Measurements from ENCODE around the gene CLHC1.
"Not testable (repeated sequence)": the region's sequence is repeated elsewhere in the genome, so short reads cannot be mapped to it uniquely, and the experiment has no call there.

The CLHC1 gene

DNA sequence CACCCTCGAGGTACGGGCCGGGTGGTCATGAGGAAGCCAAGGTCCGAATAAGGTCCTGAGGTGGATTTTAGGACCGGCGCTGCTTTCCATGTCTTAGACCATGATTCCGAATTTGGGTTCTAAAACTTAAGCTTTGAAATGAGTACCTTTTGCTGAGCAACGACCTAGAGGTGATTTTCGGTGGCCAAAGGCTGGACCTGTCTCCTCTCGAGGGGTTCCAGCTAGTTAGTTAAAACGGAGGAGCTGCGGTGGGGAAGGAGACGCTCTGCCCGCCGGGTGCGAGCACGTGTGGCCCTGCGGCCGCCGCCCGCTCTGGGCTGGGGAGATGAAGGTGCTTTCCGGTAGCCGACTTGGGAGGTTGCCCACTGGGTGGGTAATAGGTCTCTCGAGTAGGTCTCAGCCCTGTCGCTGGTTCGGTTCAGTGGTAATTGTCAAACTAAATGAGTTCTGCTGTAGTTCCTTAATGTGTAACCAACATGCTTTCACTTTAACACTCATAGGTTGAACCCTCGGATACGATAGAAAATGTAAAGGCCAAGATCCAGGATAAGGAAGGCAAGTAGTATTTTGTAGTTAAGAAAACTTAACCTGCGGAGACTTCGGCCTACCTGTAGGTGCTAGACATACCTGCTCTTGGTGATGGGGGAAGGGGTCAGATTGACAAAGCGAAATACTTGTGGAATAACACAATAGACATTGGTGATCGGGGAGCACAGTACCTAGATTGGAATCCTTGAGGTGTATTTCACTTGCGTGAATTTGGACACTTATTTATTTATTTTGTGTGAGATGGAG is 967 bp upstream of the CLHC1 start:
- peak in 1 of 2 donors; percentile 22 for DNase-seq (ENCODE audit: low read depth in 2 of 2)

DNA sequence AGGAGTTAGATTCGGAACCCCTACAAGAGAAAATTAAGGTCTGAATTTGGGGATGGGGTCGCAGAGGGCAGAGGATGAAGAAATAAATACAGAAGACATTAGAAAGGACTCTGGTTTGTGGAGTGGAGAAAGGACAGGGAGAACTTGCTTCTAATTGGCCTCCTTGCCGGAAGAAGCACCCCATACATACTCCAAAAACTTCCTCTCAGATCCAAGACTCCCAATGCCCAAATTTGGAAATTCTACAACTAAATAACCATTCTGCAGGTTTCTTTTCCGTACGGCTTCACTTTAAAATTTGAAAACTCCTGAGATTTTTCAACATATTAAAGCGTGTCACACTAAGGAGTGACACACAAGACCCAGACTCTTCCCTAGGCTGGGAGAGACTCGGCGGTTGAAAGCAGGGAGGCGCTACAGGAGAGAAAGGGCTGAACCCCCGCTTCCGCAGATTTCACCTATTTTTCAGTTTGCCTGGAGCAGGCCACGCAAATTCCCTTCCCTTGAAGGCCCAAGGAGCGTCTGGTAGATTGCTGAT is 478 bp downstream of the CLHC1 start:
- DNase-seq (ENCODE audit: low read depth in 2 of 2) = no peak

DNA sequence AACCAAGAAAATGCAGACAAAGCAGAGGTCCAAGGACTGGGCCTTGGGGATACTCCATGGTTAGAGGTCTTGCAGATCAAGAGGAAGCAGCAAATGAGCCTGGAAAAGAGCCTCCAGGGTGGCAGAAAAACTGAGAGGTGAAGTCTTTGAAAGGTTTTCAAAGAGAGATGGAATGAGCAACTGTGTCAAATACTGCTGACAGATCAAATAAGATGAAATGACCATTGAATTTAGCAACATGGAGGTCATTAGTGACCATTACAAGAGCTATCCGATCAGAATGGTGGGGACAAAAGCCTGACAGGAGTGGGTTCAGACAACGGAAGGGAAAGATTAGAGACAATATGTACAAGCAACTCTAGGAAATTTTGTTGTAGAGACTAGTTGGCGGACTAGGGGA is 1.5 kb downstream of the CLHC1 start:
- DNase-seq (ENCODE audit: low read depth in 2 of 2) = no peak

DNA sequence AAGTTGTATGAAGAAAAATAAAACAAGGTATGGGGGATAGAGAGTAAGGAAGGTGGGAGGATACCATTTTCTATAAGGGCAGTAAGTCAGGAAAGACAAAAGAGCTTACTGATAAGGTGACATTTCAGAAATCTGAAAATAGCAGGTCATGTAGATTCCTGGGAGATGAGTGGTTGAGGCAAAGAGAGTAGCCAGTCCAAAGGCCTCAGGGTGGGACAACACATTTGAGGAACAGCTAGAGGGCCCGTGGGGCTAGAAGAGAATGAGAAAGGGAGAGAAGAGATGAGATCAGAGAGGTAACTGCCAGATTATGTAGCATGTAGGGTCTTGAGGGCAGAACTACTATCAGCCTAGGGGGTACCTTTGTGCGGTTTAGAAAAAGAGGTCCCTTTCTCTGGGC is 2.9 kb downstream of the CLHC1 start:
- DNase-seq (ENCODE audit: low read depth in 2 of 2) = no peak

DNA sequence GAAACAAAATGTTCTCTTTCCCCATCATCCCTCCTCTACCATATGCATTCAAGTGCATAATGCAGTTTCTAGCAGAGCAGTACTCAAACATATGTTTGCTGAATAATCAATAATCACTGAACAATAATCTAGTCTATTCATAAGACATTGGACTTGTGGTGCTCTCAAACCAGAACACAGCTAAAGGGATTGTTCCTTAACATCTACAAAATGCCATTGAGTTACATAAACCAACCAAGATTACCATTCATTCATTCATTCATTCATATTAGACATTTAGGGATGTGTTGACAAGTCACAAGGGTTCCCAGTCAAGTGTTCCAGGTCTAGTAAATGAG is 3.9 kb downstream of the CLHC1 start:
- no peak for DNase-seq (ENCODE audit: low read depth in 2 of 2)

DNA sequence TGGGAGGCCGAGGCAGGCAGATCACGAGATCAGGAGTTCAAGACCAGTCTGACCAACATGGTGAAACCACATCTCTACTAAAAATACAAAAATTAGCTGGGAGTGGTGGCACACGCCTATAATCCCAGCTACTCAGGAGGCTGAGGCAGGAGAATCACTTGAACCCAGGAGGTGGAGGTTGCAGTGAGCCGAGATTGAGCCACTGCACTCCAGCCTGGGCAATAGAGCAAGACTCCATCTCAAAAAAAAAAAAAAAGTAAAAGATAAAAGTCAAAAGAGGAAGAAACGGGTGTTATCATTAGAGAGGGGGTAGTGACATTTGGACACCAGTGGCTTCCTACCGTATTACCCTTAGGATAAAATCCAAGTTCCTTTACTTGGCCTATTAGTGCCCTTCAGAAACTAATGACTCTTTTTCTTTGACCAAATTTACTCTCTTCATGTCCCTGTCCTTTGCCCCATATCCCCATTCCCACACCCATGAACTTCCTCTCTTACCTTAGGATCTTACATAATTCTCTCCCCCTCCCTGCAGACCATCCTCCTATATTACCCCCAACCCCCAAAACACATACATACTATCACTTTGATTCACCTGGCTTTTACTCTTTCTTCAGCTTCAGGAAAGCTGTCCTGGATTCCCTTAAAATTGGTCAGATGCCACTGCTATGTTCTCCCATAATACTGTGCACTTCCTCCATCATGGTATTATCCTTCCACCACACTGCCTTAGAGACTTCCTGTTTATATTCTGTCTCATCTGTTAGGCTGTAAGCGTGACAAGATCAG is 4.5 kb downstream of the CLHC1 start:
- DNase-seq (ENCODE audit: low read depth in 2 of 2) = not testable (repeated sequence)

DNA sequence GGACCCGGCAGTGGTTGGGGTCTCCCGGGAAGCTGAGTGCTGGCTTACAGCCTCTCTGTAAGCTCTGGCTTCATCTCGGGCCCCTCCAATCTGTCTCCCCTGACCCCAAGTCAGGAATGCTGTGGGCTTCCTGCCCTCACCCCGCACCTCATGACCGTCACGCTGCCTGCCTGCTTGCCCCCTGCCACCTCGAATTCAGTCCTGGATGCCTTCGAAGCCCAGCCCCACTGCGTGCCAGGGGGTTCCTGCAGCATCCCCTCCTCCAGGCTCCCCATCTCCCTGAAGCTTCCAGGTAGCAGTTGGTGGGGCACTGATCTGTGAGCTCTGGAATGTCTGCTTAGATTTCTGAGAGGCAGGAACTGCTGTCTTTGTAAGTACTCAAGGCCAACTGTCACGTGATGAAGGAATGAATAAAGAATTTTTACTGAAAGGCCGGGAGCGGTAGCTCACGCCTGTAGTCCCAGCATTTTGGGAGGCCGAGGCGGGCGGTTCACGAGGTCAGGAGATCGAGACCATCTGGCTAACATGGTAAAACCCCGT is 6.5 kb downstream of the CLHC1 start:
- DNase-seq (ENCODE audit: low read depth in 2 of 2) = no peak

DNA sequence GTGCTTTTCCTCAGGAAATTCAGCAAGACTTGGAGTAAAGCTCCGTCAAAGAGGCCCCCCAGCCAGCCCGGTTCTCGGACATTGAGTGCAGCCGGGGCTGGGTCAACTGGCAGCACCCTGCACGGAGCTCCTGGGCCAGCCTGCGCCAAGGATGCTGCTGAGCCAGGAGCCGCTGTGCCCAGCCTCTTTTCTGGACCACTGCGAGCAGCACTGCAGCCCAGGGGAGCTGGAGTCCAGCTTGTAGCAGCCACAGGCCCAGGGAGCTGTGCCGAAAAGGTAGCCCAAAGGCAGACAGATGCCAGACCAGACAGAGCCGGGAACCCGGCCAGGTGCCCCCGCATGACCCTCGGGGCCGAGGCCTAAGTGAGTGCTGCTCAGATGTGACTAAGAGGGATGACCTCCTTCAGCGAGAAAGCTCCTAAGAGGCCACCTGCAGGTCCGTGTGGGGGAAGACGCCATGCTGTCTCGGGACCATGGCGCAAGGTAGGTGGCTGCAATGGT is 7.3 kb downstream of the CLHC1 start:
- DNase-seq (ENCODE audit: low read depth in 2 of 2) = no peak

DNA sequence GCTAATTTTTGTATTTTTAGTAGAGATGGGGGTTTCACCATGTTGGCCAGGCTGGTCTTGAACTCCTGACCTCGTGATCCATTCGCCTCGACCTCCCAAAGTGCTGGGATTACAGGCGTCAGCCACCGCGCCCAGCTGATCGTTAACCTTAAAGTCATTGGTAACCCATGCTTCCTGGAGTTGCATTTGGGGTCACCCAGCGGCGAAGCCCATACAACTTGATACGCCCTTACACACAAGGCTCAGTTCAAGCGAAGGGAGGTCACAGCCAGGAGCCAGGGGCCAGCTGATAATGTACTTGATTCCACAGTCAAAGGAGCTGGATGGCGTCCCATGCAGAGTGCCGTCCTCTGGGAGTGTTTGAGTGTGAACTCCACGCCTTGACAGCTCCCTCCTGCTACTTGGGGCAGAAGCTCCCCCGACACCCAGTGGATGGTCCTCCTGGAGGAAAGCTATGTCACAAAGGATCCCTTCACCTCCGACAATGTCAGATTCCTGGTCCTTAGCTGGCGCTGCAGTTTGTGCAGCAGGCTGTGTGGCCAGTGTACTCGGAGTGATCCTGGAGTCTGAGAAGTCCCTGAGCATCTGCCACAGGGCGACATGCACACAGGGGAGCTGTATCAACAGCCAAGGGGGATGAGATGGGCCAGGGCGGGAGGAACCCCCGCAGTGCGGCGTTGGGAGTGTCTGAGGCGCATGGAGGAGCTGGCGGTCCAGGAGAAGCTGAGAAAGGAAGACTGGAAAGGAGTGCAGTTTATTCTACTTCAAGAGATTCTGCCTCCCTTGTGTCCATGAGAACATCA is 7.9 kb downstream of the CLHC1 start:
- DNase-seq (ENCODE audit: low read depth in 2 of 2) = no peak

DNA sequence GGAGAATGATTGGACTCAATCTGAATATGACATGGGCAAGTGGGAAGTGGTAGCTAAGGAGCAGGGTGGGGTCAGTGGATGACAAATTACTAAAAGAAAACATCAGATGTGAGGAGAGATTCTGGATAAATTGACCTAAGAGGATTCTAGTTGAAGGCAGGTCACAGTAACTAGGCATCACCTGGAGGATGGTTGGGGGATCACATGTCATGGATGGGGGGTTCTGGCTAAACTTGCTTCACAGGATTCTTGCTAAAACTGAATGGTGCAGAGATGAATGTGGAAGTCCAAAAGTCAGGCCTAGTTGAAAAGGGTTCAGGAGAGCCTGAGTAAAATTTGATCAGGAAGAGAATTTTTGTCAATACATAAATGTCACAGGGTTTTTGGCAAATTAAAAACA is 18.3 kb downstream of the CLHC1 start:
- DNase-seq (ENCODE audit: low read depth in 2 of 2) = no peak

DNA sequence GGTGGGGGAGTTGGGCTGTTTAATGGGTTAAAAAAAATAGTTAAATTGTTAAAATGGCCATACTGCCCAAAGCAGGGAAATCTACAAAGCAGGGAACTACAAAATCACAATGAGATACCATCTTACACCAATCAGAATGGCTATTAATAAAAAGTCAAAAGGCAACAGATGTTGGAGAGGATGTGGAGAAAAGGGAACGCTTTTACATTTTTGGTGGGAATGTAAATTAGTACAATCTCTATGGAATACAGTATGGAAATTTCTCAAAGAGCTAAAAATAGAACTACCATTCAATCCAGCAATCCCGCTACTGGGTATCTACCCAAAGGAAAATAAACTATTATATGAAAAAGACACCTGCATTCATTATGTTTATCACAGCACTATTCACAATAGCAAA is 27.1 kb downstream of the CLHC1 start:
- DNase-seq (ENCODE audit: low read depth in 2 of 2) = no peak

DNA sequence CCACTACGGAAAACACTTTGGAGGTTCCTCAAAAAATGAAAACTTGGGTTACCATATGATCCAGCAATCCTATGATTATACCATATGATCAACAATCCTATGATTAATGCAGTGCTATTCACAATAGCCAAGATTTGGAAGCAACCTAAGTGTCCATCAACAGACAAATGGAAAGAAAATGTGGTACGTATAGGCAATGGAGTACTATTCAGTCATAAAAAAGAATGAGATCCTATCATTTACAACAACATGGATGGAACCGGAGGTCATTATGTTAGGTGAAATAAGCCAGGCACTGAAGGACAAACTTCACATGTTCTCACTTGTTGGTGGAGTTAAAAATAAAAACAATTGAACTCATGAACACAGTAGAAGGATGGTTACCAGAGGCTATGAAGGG is 27.6 kb downstream of the CLHC1 start:
- no peak for DNase-seq (ENCODE audit: low read depth in 2 of 2)

DNA sequence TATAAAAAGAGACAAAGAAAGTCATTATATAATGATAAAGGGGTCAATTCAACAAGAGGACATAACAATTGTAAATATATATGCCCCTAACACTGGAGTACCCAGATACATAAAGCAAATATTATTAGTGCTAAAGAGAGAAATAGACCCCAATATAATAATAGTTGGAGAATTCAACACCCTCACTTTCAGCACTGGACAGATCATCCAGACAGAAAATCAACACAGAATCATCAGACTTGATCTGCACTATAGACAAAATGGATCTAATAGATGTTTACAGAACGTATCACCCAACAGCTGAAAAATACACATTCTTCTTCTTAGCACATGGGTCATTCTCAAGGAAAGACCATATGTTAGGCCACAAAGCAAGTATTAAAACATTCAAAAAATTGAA is 31.7 kb downstream of the CLHC1 start:
- no peak for DNase-seq (ENCODE audit: low read depth in 2 of 2)

DNA sequence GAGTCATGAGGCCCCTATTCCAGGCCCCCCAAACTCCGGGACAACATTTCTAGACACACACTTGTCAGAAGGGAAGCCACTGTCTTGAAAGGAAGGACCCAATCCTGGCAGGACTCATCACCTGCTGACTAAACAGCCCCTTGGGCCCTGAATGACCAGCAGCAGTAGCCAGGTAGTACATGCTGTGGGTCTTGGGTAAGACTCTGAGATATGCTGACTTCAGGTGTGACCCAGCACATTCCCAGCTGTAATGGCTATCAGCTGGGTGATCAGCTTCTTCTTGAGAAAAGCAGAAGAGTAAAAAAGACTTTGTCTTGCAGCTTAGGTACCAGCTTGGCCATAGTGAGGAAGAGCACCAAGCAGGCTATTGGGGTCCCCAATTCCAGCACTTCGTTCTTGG is 35.6 kb downstream of the CLHC1 start:
- DNase-seq (ENCODE audit: low read depth in 2 of 2) = no peak

DNA sequence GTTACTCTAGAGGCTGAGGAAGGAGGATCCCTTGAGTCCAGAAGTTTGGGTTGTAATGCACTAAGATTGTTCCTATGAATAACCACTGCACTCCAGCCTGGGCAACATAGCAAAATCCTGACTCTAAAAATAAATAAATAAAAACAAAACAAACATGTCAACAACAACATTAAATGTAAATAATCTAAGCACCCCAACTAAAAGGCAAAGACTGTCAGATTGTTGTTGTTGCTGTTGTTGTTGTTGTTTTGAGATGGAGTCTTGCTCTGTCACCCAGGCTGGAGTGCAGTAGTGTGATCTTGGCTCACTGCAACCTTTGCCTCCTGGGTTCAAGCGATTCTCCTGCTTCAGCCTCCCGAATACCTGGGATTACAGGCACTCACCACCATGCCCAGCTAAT is 40.2 kb downstream of the CLHC1 start:
- not testable (repeated sequence) for DNase-seq (ENCODE audit: low read depth in 2 of 2)

DNA sequence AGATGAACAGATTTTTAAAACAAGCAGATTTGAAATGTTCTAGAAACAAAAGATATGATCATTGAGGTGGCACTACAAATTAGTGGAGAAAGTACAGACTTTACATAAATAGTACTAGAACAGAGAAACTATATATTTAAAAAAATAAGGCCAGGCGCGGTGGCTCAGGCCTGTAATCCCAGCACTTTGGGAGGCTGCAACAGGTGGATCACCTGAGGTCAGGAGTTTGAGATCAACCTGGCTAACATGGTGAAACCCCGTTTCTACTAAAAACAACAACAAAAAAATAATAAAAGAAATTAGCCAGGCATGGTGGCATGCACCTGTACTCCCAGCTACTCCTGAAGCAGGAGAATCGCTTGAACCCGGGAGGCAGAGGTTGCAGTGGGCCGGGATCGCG is 45.3 kb downstream of the CLHC1 start:
- not testable (repeated sequence) for DNase-seq (ENCODE audit: low read depth in 2 of 2)

DNA sequence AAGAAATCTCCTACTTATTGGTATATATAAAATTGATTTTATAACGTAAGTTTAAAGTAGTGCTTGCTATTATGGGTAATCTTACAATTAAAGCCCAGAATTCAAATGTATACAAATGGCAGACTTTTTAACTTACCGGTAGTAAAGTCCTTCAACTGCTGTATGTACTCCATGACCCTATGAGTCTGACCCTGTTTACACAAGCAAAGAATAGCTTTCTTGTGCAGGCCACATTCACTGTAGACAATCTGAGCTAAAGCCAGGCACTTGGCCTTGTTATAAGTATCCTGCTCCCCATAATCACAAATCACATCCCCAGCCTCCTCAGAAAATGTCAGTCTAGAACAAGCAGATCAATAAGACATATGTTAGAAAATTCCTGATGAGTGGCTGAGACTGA is 51.7 kb downstream of the CLHC1 start:
- DNase-seq (ENCODE audit: low read depth in 2 of 2) = no peak

DNA sequence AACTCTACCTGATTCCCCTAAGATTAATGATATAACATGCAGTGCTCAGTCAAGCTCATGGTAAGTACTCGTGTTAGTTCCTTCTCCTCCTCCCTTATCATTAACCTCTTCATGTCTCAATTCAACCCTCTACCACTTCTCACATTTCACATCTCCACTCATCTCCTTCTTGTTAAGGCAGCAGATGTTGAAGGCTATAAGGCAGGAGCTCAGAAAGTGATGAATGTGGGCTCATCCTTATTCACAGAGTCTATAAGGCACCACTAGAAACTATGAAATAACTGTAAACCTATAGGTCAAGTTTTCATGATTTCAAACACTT is 56.0 kb downstream of the CLHC1 start:
- DNase-seq (ENCODE audit: low read depth in 2 of 2) = no peak

DNA sequence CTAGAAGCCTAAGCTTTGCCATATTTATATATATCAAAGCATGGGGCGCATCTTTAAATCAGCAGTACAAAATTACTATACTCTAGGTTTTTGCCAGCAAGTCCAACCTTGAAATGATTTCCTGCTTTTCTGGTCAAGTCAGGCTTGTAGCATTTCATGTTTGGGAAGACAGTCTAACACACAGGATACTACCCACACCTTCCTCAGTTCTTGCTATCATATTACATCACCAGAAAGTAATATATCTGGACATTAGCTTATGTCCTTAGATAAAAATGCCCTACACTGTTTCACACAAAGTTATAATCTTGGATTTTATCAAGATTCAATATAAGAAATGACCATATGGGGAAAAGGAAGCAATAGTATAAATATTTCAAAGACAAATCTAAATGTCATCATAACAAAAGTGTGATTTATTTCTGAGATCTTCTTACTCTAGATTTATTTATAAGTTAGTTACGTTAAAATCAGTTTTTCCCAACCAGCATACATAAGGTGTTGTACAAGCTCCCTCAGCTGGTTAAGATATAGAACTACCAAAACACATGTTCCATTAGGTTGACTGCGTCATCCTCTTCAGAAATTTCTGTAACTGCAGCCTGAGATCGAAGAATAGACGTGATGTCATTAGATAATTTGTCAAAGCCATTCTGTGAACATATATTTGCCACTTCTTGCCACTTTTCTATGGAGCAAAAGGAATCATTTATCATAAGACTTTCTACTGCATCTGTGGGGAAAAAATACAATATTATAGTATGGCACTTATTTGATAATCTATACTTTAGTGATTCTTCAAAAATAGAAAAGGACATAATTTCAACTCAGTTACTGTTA is 56.6 kb downstream of the CLHC1 start:
- no peak for DNase-seq (ENCODE audit: low read depth in 2 of 2)

DNA sequence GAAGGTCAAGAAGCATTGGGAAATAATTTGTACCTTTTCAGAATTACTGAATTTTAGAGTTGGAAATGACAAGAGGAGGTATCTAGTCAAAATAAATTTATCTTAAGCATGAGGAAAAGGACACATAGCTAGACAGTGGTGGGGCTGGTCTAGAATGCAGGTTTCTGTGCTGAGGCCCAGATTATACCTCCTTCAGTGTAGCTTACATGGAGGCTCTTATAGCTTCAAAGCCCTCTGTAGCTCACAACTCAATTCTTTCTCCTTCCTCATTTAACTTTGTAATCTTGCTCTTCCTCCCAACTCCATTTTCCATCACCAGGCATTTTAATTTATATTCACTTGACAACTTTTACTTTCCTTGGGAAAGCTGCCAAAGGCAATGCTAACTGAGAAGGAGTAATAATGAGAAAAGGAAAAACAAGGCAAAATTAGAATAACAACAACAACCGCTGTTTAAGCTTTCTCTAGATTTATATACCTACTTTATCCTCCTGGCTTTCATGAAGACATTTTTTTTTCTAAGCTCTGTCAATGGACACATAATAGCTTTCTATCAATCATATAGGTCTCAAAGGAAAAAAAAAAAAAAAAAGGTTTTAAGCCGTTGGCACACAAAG is 58.5 kb downstream of the CLHC1 start:
- DNase-seq (ENCODE audit: low read depth in 2 of 2) = no peak

DNA sequence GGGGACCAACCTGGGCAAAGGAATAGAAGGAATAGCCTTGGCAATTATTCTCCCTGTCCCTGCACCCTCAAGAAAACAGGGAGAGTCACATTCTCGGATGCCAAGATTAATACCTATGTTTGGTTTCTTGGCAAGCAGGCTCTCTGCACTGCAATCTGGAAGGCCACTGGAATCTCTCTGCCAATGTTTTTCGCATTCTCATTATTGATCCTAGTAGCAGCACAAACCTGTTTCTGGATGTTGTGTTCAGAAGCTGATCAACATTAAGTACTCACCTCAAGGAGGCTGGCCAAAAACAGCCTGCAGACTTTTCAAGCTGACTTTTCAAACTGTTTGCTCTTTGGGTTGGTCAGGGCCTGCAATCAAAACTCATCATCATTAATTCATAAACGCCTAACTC is 62.2 kb downstream of the CLHC1 start:
- DNase-seq (ENCODE audit: low read depth in 2 of 2) = no peak
